Trophoblast cell (in vitro differentiated cells and primary cell): ENCODE data around the gene RAVER2.
A peak's percentile ranks its signal among the peaks of the same experiment; 100 is the strongest.
"Not testable (repeated sequence)": the region's sequence is repeated elsewhere in the genome, so short reads cannot be mapped to it uniquely, and the experiment has no call there.

Experiments used
- DNase-seq, 2 donors: peaks; one replicate each; pipeline ENCODE4 v3.0.0-alpha.2; 2016
- H2AFZ ChIP-seq: 2 replicates; pipeline ENCODE4 v1.6.1; 2013; ENCODE audit warnings: low read length, moderate library complexity, mild to moderate bottlenecking; ENCODE audit not compliant: insufficient read depth, poor library complexity
- H2AK5ac ChIP-seq: 2 replicates; pipeline ENCODE4 v1.6.1; 2013; ENCODE audit warnings: mild to moderate bottlenecking, low read length
- H2BK120ac ChIP-seq: 2 replicates; pipeline ENCODE4 v1.6.1; 2013; ENCODE audit warnings: low read length, mild to moderate bottlenecking, moderate library complexity; ENCODE audit not compliant: insufficient read depth, poor library complexity
- H2BK12ac ChIP-seq: 2 replicates; pipeline ENCODE4 v1.6.1; 2013; ENCODE audit warnings: mild to moderate bottlenecking, low read length, moderate library complexity
- H2BK5ac ChIP-seq: 2 replicates; pipeline ENCODE4 v1.6.1; 2013; ENCODE audit warnings: low read length, low read depth, moderate library complexity, mild to moderate bottlenecking; ENCODE audit not compliant: poor library complexity
- H3K14ac ChIP-seq: 2 replicates; pipeline ENCODE4 v1.6.1; 2013; ENCODE audit warnings: mild to moderate bottlenecking, low read length
- H3K18ac ChIP-seq: 2 replicates; pipeline ENCODE4 v1.6.1; 2013; ENCODE audit warnings: mild to moderate bottlenecking, low read length
- H3K23ac ChIP-seq: 2 replicates; pipeline ENCODE4 v1.6.1; 2013; ENCODE audit warnings: low read length
- H3K27ac ChIP-seq: 2 replicates; pipeline ENCODE4 v1.5.1; 2013; ENCODE audit warnings: low read depth, mild to moderate bottlenecking, inconsistent platforms, low read length, moderate library complexity
- H3K27me3 ChIP-seq: 2 replicates; pipeline ENCODE4 v1.6.1; 2013; ENCODE audit warnings: inconsistent platforms, mild to moderate bottlenecking, low read length, moderate library complexity; ENCODE audit not compliant: insufficient read depth
- H3K36me3 ChIP-seq, 2 experiments: 1 replicate in 1 of 2; 2 replicates in 1 of 2; pipeline ENCODE4 v1.6.1; 2013; ENCODE audit warnings: low read length in 2 of 2, mild to moderate bottlenecking in 2 of 2, moderate library complexity in 1 of 2; ENCODE audit not compliant: insufficient read depth in 2 of 2, control insufficient read depth in 1 of 2
- H3K4ac ChIP-seq: 2 replicates; pipeline ENCODE4 v1.6.1; 2013; ENCODE audit warnings: low read depth, mild to moderate bottlenecking, low read length, moderate library complexity
- H3K4me1 ChIP-seq, 2 experiments: 1 replicate in 1 of 2; 2 replicates in 1 of 2; pipeline ENCODE4 v1.6.1; 2013; ENCODE audit warnings: low read length in 2 of 2, mild to moderate bottlenecking in 2 of 2, moderate library complexity in 1 of 2; ENCODE audit not compliant: insufficient read depth in 2 of 2, control insufficient read depth in 1 of 2
- H3K4me2 ChIP-seq: 2 replicates; pipeline ENCODE4 v1.6.1; 2013; ENCODE audit warnings: inconsistent platforms, mild to moderate bottlenecking, low read length, moderate library complexity
- H3K4me3 ChIP-seq: 2 replicates; pipeline ENCODE4 v1.5.1; 2013; ENCODE audit warnings: mild to moderate bottlenecking, low read depth, low read length, inconsistent platforms
- H3K79me1 ChIP-seq: one replicate; pipeline ENCODE4 v1.6.1; 2013; ENCODE audit warnings: low read length
- H3K79me2 ChIP-seq: 2 replicates; pipeline ENCODE4 v1.6.1; 2013; ENCODE audit warnings: low read length, mild to moderate bottlenecking; ENCODE audit not compliant: control insufficient read depth, insufficient read depth, poor library complexity
- H3K9ac ChIP-seq: 2 replicates; pipeline ENCODE4 v1.6.1; 2013; ENCODE audit warnings: mild to moderate bottlenecking, low read length
- H3K9me3 ChIP-seq: 2 replicates; pipeline ENCODE4 v1.6.1; 2013; ENCODE audit warnings: low read depth, mild to moderate bottlenecking, control low read depth, inconsistent platforms, low read length; ENCODE audit not compliant: insufficient read depth
- H4K12ac ChIP-seq: 2 replicates; pipeline ENCODE4 v1.6.1; 2013; ENCODE audit warnings: low read depth, mild to moderate bottlenecking, low read length, moderate library complexity
- H4K8ac ChIP-seq: 2 replicates; pipeline ENCODE4 v1.6.1; 2013; ENCODE audit warnings: low read depth, mild to moderate bottlenecking, low read length, moderate library complexity
- H4K91ac ChIP-seq: one replicate; pipeline ENCODE4 v1.6.1; 2013; ENCODE audit warnings: low read depth, mild to moderate bottlenecking, low read length, moderate library complexity
- WGBS: extraction: QIAGEN DNeasy Blood & Tissue Kit; methylation state at CpG from one replicate; pipeline ENCODE4 v1.1.7; 2013; ENCODE audit warnings: missing lambda C conversion rate; ENCODE audit not compliant: insufficient read length, insufficient coverage; ENCODE audit errors: extremely low coverage; 5-methylcytosine and 5-hydroxymethylcytosine counted together

Gene RAVER2

DNA sequence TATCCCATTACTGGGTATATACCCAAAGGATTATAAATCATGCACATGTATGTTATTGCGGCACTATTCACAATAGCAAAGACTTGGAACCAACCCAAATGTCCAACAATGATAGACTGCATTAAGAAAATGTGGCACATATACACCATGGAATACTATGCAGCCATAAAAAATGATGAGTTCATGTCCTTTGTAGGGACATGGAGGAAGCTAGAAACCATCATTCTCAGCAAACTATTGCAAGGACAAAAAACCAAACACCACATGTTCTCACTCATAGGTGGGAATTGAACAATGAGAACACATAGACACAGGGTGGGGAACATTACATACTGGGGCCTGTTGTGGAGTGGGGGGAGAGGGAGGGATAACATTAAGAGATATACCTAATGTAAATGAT, 4.2 kb upstream of the RAVER2 start:
- not testable (repeated sequence) for H3K4me3 ChIP-seq, H3K27me3 ChIP-seq, H3K4me2 ChIP-seq, H3K18ac ChIP-seq, H3K79me2 ChIP-seq, H2AFZ ChIP-seq, H2BK5ac ChIP-seq, H3K27ac ChIP-seq, H4K91ac ChIP-seq, H3K14ac ChIP-seq, H3K4me1 ChIP-seq, H3K36me3 ChIP-seq, H4K12ac ChIP-seq, H3K9ac ChIP-seq, H4K8ac ChIP-seq, H3K79me1 ChIP-seq, DNase-seq, H3K9me3 ChIP-seq, H2BK12ac ChIP-seq, H2AK5ac ChIP-seq, H3K4ac ChIP-seq, H2BK120ac ChIP-seq, H3K23ac ChIP-seq
- WGBS, result no CpG with 5 or more reads among the region's 1 CpG

GRCh38 chr1:64743954-64744491, 852 bp upstream of the RAVER2 start:
- no peak overlapping the region for H3K9ac ChIP-seq
- no peaks in the 10 kb centered on the region for H3K79me1 ChIP-seq
- H2BK12ac ChIP-seq, result no peak overlapping the region
- no peak overlapping the region for H4K8ac ChIP-seq
- H3K23ac ChIP-seq, result no peak overlapping the region
- H3K4ac ChIP-seq, result no peak overlapping the region
- no peak overlapping the region for H2BK120ac ChIP-seq
- H3K14ac ChIP-seq, result no peak overlapping the region
- no peak overlapping the region for H4K12ac ChIP-seq
- H3K36me3 ChIP-seq, result no peaks in the 10 kb centered on the region
- WGBS, result no CpG with 5 or more reads among the region's 4 CpGs
- no peak overlapping the region for H4K91ac ChIP-seq
- H3K4me1 ChIP-seq, result no peaks in the 10 kb centered on the region
- no peaks in the 10 kb centered on the region for H3K9me3 ChIP-seq
- DNase-seq, result no peak
- no peak overlapping the region for H2AFZ ChIP-seq
- no peak overlapping the region for H2BK5ac ChIP-seq
- no peak overlapping the region for H3K27ac ChIP-seq
- H3K27me3 ChIP-seq, result no peaks in the 10 kb centered on the region
- H2AK5ac ChIP-seq, result no peak overlapping the region
- H3K4me2 ChIP-seq, result peak overlapping the region; percentile 95
- no peak overlapping the region for H3K4me3 ChIP-seq
- no peaks in the 10 kb centered on the region for H3K79me2 ChIP-seq
- H3K18ac ChIP-seq, result no peak overlapping the region

GRCh38 chr1:64745181-64745985, 508 bp downstream of the RAVER2 start:
- Histone ChIP-seq H2BK5ac (no peak overlapping the region), H3K79me2 (no peaks in the 10 kb centered on the region), H3K79me1 (no peaks in the 10 kb centered on the region), H3K4me2 (peak overlapping the region; percentile 95), H3K4ac (no peak overlapping the region), H2AK5ac (no peak overlapping the region), H2AFZ (peak overlapping the region; percentile 66), H3K9ac (peak overlapping the region; percentile 69), H4K8ac (peak overlapping the region; percentile 17), H3K14ac (peak overlapping the region; percentile 16), H3K27ac (no peak overlapping the region), H3K36me3 (no peaks in the 10 kb centered on the region), H3K9me3 (no peaks in the 10 kb centered on the region), H3K4me1 (no peaks in the 10 kb centered on the region), H3K18ac (peak overlapping the region; percentile 11), H3K27me3 (no peaks in the 10 kb centered on the region), H2BK120ac (peak overlapping the region; percentile 8), H4K91ac (peak overlapping the region; percentile 51), H3K23ac (no peak overlapping the region), H4K12ac (no peak overlapping the region), H2BK12ac (no peak overlapping the region), H3K4me3 (peak overlapping the region; percentile 79)
- no CpG with 5 or more reads among the region's 67 CpGs for WGBS
- peak in 1 of 2 donors; percentile 31 for DNase-seq

DNA sequence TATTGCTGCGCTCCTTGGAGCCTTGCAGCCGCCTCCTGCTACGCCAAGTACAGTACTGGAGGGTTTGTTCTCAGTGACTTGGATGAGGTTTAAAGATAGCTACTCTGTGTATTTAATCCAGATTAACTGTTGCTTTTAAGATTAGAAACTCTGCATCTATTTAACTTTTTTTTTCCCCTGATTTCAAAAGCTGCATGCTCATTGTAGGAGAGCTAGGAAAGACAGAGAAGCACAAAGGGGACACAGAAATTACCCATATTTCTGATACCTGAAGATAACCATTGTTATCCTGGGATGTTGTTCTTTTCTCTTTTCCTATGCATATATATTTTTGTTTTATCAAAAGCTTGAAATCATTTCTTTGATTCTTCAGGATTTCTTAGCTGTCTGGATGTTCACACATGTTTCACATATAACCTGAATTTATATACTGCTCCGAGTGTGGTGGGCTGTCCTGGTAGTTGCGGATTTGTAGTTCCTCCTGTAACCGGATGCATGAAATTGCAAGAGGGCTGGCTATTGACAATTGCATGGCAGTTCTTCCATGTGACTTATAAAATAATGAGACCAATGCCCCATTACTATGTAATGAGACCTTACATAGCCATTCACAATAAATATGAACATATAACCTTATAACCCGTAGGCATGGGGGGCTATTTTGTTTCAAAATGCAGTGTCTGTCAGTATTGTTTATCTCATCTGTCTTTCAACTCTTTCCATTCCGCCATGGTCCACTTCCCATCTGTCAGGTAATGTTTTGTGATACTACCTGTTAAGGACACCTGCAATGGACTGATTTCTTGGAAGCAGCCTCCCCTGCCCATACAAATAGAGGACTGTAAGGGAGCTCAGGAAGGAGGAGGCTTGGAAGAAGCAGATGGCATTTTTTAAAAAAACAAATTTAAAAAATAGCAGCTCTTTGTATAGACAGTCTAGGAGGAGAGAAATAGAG, 1.4 kb downstream of the RAVER2 start:
- H3K79me1 ChIP-seq, result no peaks in the 10 kb centered on the region
- no peaks in the 10 kb centered on the region for H3K4me1 ChIP-seq
- H4K8ac ChIP-seq, result no peak overlapping the region
- H2BK5ac ChIP-seq, result no peak overlapping the region
- H4K12ac ChIP-seq, result no peak overlapping the region
- H3K18ac ChIP-seq, result no peak overlapping the region
- H3K14ac ChIP-seq, result no peak overlapping the region
- no peak for DNase-seq
- no peaks in the 10 kb centered on the region for H3K9me3 ChIP-seq
- H3K23ac ChIP-seq, result no peak overlapping the region
- H2BK120ac ChIP-seq, result no peak overlapping the region
- no peak overlapping the region for H3K27ac ChIP-seq
- H3K4me3 ChIP-seq, result no peak overlapping the region
- H2AFZ ChIP-seq, result no peak overlapping the region
- H3K4me2 ChIP-seq, result peak overlapping the region; percentile 95
- H3K4ac ChIP-seq, result no peak overlapping the region
- H3K9ac ChIP-seq, result peak overlapping the region; percentile 22
- H3K79me2 ChIP-seq, result no peaks in the 10 kb centered on the region
- no peaks in the 10 kb centered on the region for H3K27me3 ChIP-seq
- no peak overlapping the region for H2AK5ac ChIP-seq
- no peak overlapping the region for H4K91ac ChIP-seq
- no peaks in the 10 kb centered on the region for H3K36me3 ChIP-seq
- no CpG with 5 or more reads among the region's 8 CpGs for WGBS
- no peak overlapping the region for H2BK12ac ChIP-seq
